Naive thymus-derived CD4-positive, alpha-beta T cell (primary cell): ENCODE results near the gene FILIP1L. TPM values are rescaled to one million over a fixed set of nuclear protein-coding genes. Genes with fewer than 3 reads are reported as not detected.

ENCODE experiments used
- ATAC-seq: fragments of 150-1000 bp; cut with Tn5 transposase; 2 replicates; pipeline ENCODE4 v1.10.0; 2021; ENCODE audit warnings: mild to moderate bottlenecking, moderate library complexity
- CTCF ChIA-PET: fragments of 350-600 bp; sonication (Branson Sonifier 250); formaldehyde crosslinking; loops from one replicate; lab custom pipeline; 2021; ENCODE audit warnings: antibody characterized with exemption; lab: Charles Lee
- POLR2A ChIA-PET: fragments of 350-600 bp; sonication (Branson Sonifier 250); formaldehyde crosslinking; loops from one replicate; lab custom pipeline; 2021; ENCODE audit warnings: antibody characterized with exemption, inconsistent platforms; lab: Charles Lee
- DNase-seq, 9 donors: peaks; one replicate each; pipeline versions ENCODE4 v3.0.0 to v3.0.0-alpha.2; 2020 to 2022; ENCODE audit warnings: mixed read lengths in 1 of 9
- H3K27ac ChIP-seq: one replicate; pipeline ENCODE4 v1.7.0; 2013; ENCODE audit warnings: mild to moderate bottlenecking, low read depth, low read length, moderate library complexity
- H3K27me3 ChIP-seq, 2 donors: one replicate each; pipeline ENCODE4 v1.7.0; 2013; ENCODE audit warnings: low read length in 2 of 2, mild to moderate bottlenecking in 2 of 2, moderate library complexity in 2 of 2; ENCODE audit not compliant: control insufficient read depth in 2 of 2, insufficient read depth in 2 of 2
- H3K36me3 ChIP-seq, 3 experiments: 1 replicate in 2 of 3; 2 replicates in 1 of 3; pipeline ENCODE4 v1.7.0; 2013; ENCODE audit warnings: low read length in 3 of 3, mild to moderate bottlenecking in 3 of 3, moderate library complexity in 1 of 3; ENCODE audit not compliant: insufficient read depth in 3 of 3, control insufficient read depth in 2 of 3
- H3K4me1 ChIP-seq, 2 donors: one replicate each; pipeline ENCODE4 v1.7.0; 2013; ENCODE audit warnings: low read length in 2 of 2, mild to moderate bottlenecking in 2 of 2, moderate library complexity in 1 of 2; ENCODE audit not compliant: control insufficient read depth in 2 of 2, insufficient read depth in 2 of 2
- H3K4me3 ChIP-seq: 2 replicates; pipeline ENCODE4 v1.7.0; 2013; ENCODE audit warnings: mild to moderate bottlenecking, low read length
- H3K9me3 ChIP-seq, 3 experiments: 1 replicate in 2 of 3; 2 replicates in 1 of 3; pipeline ENCODE4 v1.7.0; 2013; ENCODE audit warnings: low read length in 3 of 3; ENCODE audit not compliant: control insufficient read depth in 2 of 3
- H3K27ac Mint-ChIP-seq, 9 donors: one replicate each; pipeline ENCODE4 v1.8.0; 2020 to 2022; ENCODE audit warnings: mixed read lengths in 9 of 9, mild to moderate bottlenecking in 8 of 9, moderate library complexity in 5 of 9, inconsistent platforms in 2 of 9
- H3K27me3 Mint-ChIP-seq, 5 donors: one replicate each; pipeline ENCODE4 v1.8.0; 2021 to 2022; ENCODE audit warnings: mixed read lengths in 5 of 5, mild to moderate bottlenecking in 1 of 5
- H3K36me3 Mint-ChIP-seq, 5 donors: one replicate each; pipeline ENCODE4 v1.8.0; 2020 to 2022; ENCODE audit warnings: mixed read lengths in 5 of 5, mild to moderate bottlenecking in 3 of 5, inconsistent platforms in 1 of 5
- H3K4me1 Mint-ChIP-seq, 7 donors: one replicate each; pipeline ENCODE4 v1.8.0; 2020 to 2022; ENCODE audit warnings: mixed read lengths in 7 of 7, mild to moderate bottlenecking in 3 of 7, inconsistent platforms in 1 of 7
- H3K4me3 Mint-ChIP-seq, 10 donors: one replicate each; pipeline ENCODE4 v1.8.0; 2020 to 2022; ENCODE audit warnings: mild to moderate bottlenecking in 10 of 10, mixed read lengths in 10 of 10, moderate library complexity in 6 of 10, inconsistent platforms in 2 of 10
- H3K9me3 Mint-ChIP-seq, 11 donors: one replicate each; pipeline ENCODE4 v1.8.0; 2020 to 2022; ENCODE audit warnings: mixed read lengths in 11 of 11, mild to moderate bottlenecking in 4 of 11, inconsistent platforms in 1 of 11, moderate library complexity in 1 of 11
- intact Hi-C, 2 donors: fragments of 100-400 bp; cut with micrococcal nuclease; formaldehyde crosslinking; loops; one replicate each; pipeline ENCODE4 v1.15.1; 2023
- polyA plus RNA-seq, 2 donors: library from polyadenylated mRNA; unstranded; fragments of 300-500 nt; fragmentation: Illumina TruSeq; gene quantifications; one replicate each; pipeline ENCODE4 v1.2.3, GENCODE V29; 2021
- total RNA-seq, 6 experiments: library from RNA in 5 of 6; stranded (reverse) in 5 of 6; gene quantifications; 1 replicate in 5 of 6; 2 replicates in 1 of 6; pipeline ENCODE4 v1.2.3 and lab custom pipeline; 2021 to 2026

FILIP1L gene
- total and polyA plus RNA-seq, 7 experiments from 2014 or later, result 0.13 to 6.7 (median 0.39) TPM; not detected in 2

- no peak for ATAC-seq
- no peak for DNase-seq
- no peak overlapping the region for H3K27ac ChIP-seq
- H3K4me1 ChIP-seq, result no peaks in the 10 kb centered on the region
- peak overlapping the region in 1 of 9 donors; percentile 54 for H3K27ac Mint-ChIP-seq
- peaks cover 3 to 14% (median 5%) of the 10 kb centered on the region in 7 donors for H3K4me1 Mint-ChIP-seq
- H3K9me3 ChIP-seq, result no peaks in the 10 kb centered on the region
- H3K9me3 Mint-ChIP-seq, result peaks cover 0 to 5% (median 0%) of the 10 kb centered on the region in 11 donors
- H3K4me3 Mint-ChIP-seq, result no peak overlapping the region
- ChIA-PET CTCF (no interaction called here), POLR2A (no interaction called here)
- H3K4me3 ChIP-seq, result no peak overlapping the region
- intact Hi-C loops, result no loop called here
- H3K27me3 Mint-ChIP-seq, result no peaks in the 10 kb centered on the region
- H3K27me3 ChIP-seq, result no peaks in the 10 kb centered on the region
- peaks cover 0 to 34% (median 28%) of the 10 kb centered on the region in 5 donors for H3K36me3 Mint-ChIP-seq
- H3K36me3 ChIP-seq, result no peaks in the 10 kb centered on the region
Observed at GRCh38 chr3:99921986-99922385, 192.3 kb downstream of the FILIP1L start.

GRCh38 chr3:99921377-99921695 is 193.0 kb downstream of the FILIP1L start:
- no peaks in the 10 kb centered on the region for H3K4me1 ChIP-seq
- Mint-ChIP-seq H3K36me3 (peaks cover 0 to 35% (median 28%) of the 10 kb centered on the region in 5 donors), H3K27ac (no peak overlapping the region), H3K4me3 (no peak overlapping the region), H3K9me3 (peaks cover 0 to 5% (median 0%) of the 10 kb centered on the region in 11 donors), H3K4me1 (peaks cover 3 to 14% (median 5%) of the 10 kb centered on the region in 7 donors), H3K27me3 (no peaks in the 10 kb centered on the region)
- H3K27ac ChIP-seq, result no peak overlapping the region
- no peak for DNase-seq
- no peaks in the 10 kb centered on the region for H3K36me3 ChIP-seq
- intact Hi-C loops, result no loop called here
- POLR2A ChIA-PET, result no interaction called here
- no peaks in the 10 kb centered on the region for H3K9me3 ChIP-seq
- H3K27me3 ChIP-seq, result no peaks in the 10 kb centered on the region
- CTCF ChIA-PET, result no interaction called here
- H3K4me3 ChIP-seq, result no peak overlapping the region
- no peak for ATAC-seq

GRCh38 chr3:99920481-99921376 is 193.6 kb downstream of the FILIP1L start:
- intact Hi-C loops, result no loop called here
- ATAC-seq, result no peak
- no peak overlapping the region for H3K27ac ChIP-seq

GRCh38 chr3:99919694-99920093 is 194.6 kb downstream of the FILIP1L start:
- intact Hi-C loops, result no loop called here
- H3K4me1 ChIP-seq, result no peaks in the 10 kb centered on the region
- ChIA-PET POLR2A (no interaction called here), CTCF (interaction anchor here (0.7 kb wide), 1 partner anchor 21 kb away, joined by 3 read pairs; no protein-coding TSS in a partner anchor)
- no peak overlapping the region for H3K27ac ChIP-seq
- no peak for ATAC-seq
- Mint-ChIP-seq H3K27me3 (no peaks in the 10 kb centered on the region), H3K27ac (no peak overlapping the region), H3K4me3 (no peak overlapping the region), H3K4me1 (peaks cover 3 to 14% (median 5%) of the 10 kb centered on the region in 7 donors), H3K36me3 (peaks cover 0 to 39% (median 29%) of the 10 kb centered on the region in 5 donors), H3K9me3 (peaks cover 0 to 5% (median 0%) of the 10 kb centered on the region in 11 donors)
- H3K4me3 ChIP-seq, result no peak overlapping the region
- H3K9me3 ChIP-seq, result no peaks in the 10 kb centered on the region
- H3K27me3 ChIP-seq, result no peaks in the 10 kb centered on the region
- H3K36me3 ChIP-seq, result no peaks in the 10 kb centered on the region
- DNase-seq, result no peak

More at GRCh38 chr3:99920481-99921376, 193.6 kb downstream of the FILIP1L start:
- no peaks in the 10 kb centered on the region for H3K36me3 ChIP-seq
- H3K4me3 ChIP-seq, result no peak overlapping the region
- H3K4me1 ChIP-seq, result no peaks in the 10 kb centered on the region
- ChIA-PET CTCF (interaction anchor here (0.7 kb wide), 1 partner anchor 20 kb away, joined by 3 read pairs; no protein-coding TSS in a partner anchor), POLR2A (no interaction called here)
- H3K9me3 Mint-ChIP-seq, result peaks cover 0 to 5% (median 0%) of the 10 kb centered on the region in 11 donors
- no peaks in the 10 kb centered on the region for H3K27me3 ChIP-seq
- H3K27ac Mint-ChIP-seq, result no peak overlapping the region
- no peak for DNase-seq
- peaks cover 3 to 14% (median 5%) of the 10 kb centered on the region in 7 donors for H3K4me1 Mint-ChIP-seq
- peaks cover 0 to 40% (median 29%) of the 10 kb centered on the region in 5 donors for H3K36me3 Mint-ChIP-seq
- H3K4me3 Mint-ChIP-seq, result no peak overlapping the region
- no peaks in the 10 kb centered on the region for H3K27me3 Mint-ChIP-seq
- H3K9me3 ChIP-seq, result no peaks in the 10 kb centered on the region

- H3K4me3 ChIP-seq, result no peak overlapping the region
- intact Hi-C loops, result no loop called here
- ATAC-seq (no peak), DNase-seq (no peak)
- no peaks in the 10 kb centered on the region for H3K27me3 Mint-ChIP-seq
- H3K9me3 ChIP-seq, result no peaks in the 10 kb centered on the region
- peaks cover 0 to 5% (median 0%) of the 10 kb centered on the region in 11 donors for H3K9me3 Mint-ChIP-seq
- H3K36me3 Mint-ChIP-seq, result peaks cover 0 to 35% (median 26%) of the 10 kb centered on the region in 5 donors
- ChIA-PET CTCF (no interaction called here), POLR2A (no interaction called here)
- no peak overlapping the region for H3K4me3 Mint-ChIP-seq
- H3K36me3 ChIP-seq, result no peaks in the 10 kb centered on the region
- H3K27ac Mint-ChIP-seq, result no peak overlapping the region
- peaks cover 3 to 14% (median 5%) of the 10 kb centered on the region in 7 donors for H3K4me1 Mint-ChIP-seq
- no peaks in the 10 kb centered on the region for H3K4me1 ChIP-seq
- H3K27ac ChIP-seq, result no peak overlapping the region
- no peaks in the 10 kb centered on the region for H3K27me3 ChIP-seq
Observed at GRCh38 chr3:99918715-99919114, 195.6 kb downstream of the FILIP1L start.

- POLR2A ChIA-PET, result no interaction called here
- Histone ChIP-seq H3K36me3 (no peaks in the 10 kb centered on the region), H3K27me3 (no peaks in the 10 kb centered on the region), H3K9me3 (no peaks in the 10 kb centered on the region), H3K27ac (no peak overlapping the region), H3K4me1 (no peaks in the 10 kb centered on the region), H3K4me3 (no peak overlapping the region)
- CTCF ChIA-PET, result no interaction called here
- Mint-ChIP-seq H3K27ac (no peak overlapping the region), H3K27me3 (no peaks in the 10 kb centered on the region), H3K4me1 (peaks cover 0 to 11% (median 5%) of the 10 kb centered on the region in 7 donors), H3K9me3 (no peaks in the 10 kb centered on the region), H3K4me3 (no peak overlapping the region), H3K36me3 (peaks cover 0 to 43% (median 16%) of the 10 kb centered on the region in 5 donors)
- no peak for DNase-seq
- ATAC-seq, result no peak
- intact Hi-C loops, result no loop called here
Observed at GRCh38 chr3:99915906-99916432, 198.3 kb downstream of the FILIP1L start.
